ENCODE results near the gene ST6GALNAC3.

ST6GALNAC3 gene

DNA sequence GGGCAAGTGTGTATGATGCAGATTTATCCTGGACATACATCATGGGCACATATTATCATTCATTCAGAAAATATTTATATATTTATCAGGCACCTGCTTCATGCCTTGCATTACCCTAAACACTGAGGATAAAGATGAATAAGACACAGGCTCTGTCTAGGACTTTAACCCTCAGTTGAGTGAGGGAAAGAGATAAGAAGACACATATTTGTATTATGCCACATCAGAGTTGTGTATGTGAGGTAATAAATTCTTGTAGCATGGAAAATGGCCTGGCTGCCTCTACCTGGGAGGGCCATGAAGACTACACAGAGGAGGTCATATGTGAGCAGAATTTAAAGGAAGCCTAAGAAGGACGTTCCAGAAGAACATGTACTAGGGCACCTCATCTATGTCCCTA lies 516.9 kb downstream of the ST6GALNAC3 start:
- Histone ChIP-seq H3K27ac (ENCODE audit: low read depth, low read length) (no peak overlapping the region), H3K27me3 (ENCODE audit: control insufficient read depth, low read length) (no peaks in the 10 kb centered on the region), H3K4me2 (ENCODE audit: low read length) (no peak overlapping the region), H4K20me1 (ENCODE audit: control insufficient read depth, insufficient read depth, low read depth, low read length) (no peaks in the 10 kb centered on the region), H3K4me1 (ENCODE audit: control insufficient read depth, low read length) (no peaks in the 10 kb centered on the region), H3K9me2 (replicated peaks; ENCODE audit: control insufficient read depth, low read length) (no peaks in the 10 kb centered on the region), H3K9me3 (ENCODE audit: control insufficient read depth, insufficient read depth, low read length) (no peaks in the 10 kb centered on the region), H3F3A (ENCODE audit: control insufficient read depth, insufficient read depth) (no peaks in the 10 kb centered on the region), H3K79me2 (ENCODE audit: control insufficient read depth, low read length) (no peaks in the 10 kb centered on the region), H3K36me3 (ENCODE audit: control insufficient read depth, low read length) (no peaks in the 10 kb centered on the region), H3K4me3 (ENCODE audit: low read length) (no peak overlapping the region)
- TF ChIP-seq EZH2phosphoT487 (IDR thresholded peaks at IDR 0.05; ENCODE audit: borderline replicate concordance, low read length) = no peak
- TF ChIP-seq CTCF (IDR thresholded peaks at IDR 0.05; ENCODE audit: low read depth, low read length, poor library complexity, severe bottlenecking) = no peak

DNA sequence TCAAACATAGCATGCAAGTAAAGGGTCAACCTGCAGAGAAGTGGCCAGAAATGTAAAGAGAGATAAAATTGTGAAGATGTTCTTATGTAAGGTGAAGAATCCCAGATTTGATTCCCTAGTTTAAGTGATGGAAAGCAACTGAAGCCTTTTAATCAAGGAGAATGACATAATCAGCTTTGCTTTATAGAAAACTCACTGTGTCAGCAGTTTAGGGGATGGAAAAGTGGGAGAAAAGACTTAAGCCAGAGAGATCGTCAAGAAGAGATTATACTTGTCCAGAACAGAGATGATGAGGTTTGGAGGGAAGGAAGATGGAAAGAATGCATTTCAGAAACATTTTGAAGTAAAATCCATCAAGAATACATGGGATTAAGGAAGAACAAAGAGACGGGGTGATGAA lies 517.4 kb downstream of the ST6GALNAC3 start:
- no peak overlapping the region for H3K4me2 ChIP-seq (ENCODE audit: low read length)
- no peaks in the 10 kb centered on the region for H3K9me3 ChIP-seq (ENCODE audit: control insufficient read depth, insufficient read depth, low read length)
- no peaks in the 10 kb centered on the region for H4K20me1 ChIP-seq (ENCODE audit: control insufficient read depth, insufficient read depth, low read depth, low read length)
- no peaks in the 10 kb centered on the region for H3F3A ChIP-seq (ENCODE audit: control insufficient read depth, insufficient read depth)
- no peaks in the 10 kb centered on the region for H3K36me3 ChIP-seq (ENCODE audit: control insufficient read depth, low read length)
- TF ChIP-seq EZH2phosphoT487 (IDR thresholded peaks at IDR 0.05; ENCODE audit: borderline replicate concordance, low read length) (no peak), CTCF (IDR thresholded peaks at IDR 0.05; ENCODE audit: low read depth, low read length, poor library complexity, severe bottlenecking) (no peak)
- no peaks in the 10 kb centered on the region for H3K27me3 ChIP-seq (ENCODE audit: control insufficient read depth, low read length)
- H3K27ac ChIP-seq (ENCODE audit: low read depth, low read length) = no peak overlapping the region
- H3K4me1 ChIP-seq (ENCODE audit: control insufficient read depth, low read length) = no peaks in the 10 kb centered on the region
- H3K79me2 ChIP-seq (ENCODE audit: control insufficient read depth, low read length) = no peaks in the 10 kb centered on the region
- no peaks in the 10 kb centered on the region for H3K9me2 ChIP-seq (replicated peaks; ENCODE audit: control insufficient read depth, low read length)
- no peak overlapping the region for H3K4me3 ChIP-seq (ENCODE audit: low read length)

DNA sequence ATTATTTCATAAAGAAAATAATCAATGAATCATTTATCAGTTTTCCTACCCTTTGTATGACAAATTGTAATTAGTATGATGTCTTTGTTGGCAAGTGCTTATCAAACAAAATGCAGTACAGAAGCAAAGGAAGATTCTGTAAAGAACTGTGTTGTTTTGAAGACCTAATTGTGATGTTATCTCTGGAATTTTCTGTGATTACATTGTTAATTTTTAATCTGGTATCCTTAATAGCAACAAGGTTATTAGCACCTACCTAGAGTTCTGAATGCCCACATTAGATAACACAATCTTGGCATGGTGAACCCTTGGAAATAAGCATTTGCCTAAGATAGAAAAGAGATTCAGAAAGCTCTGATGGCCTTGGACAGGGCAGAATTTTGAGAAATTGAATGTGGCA lies 518.6 kb downstream of the ST6GALNAC3 start:
- no peak overlapping the region for H3K4me2 ChIP-seq (ENCODE audit: low read length)
- H3K4me3 ChIP-seq (ENCODE audit: low read length) = no peak overlapping the region
- H3K27me3 ChIP-seq (ENCODE audit: control insufficient read depth, low read length) = no peaks in the 10 kb centered on the region
- H3K27ac ChIP-seq (ENCODE audit: low read depth, low read length) = no peak overlapping the region
- no peaks in the 10 kb centered on the region for H3F3A ChIP-seq (ENCODE audit: control insufficient read depth, insufficient read depth)
- TF ChIP-seq CTCF (IDR thresholded peaks at IDR 0.05; ENCODE audit: low read depth, low read length, poor library complexity, severe bottlenecking) (no peak), EZH2phosphoT487 (IDR thresholded peaks at IDR 0.05; ENCODE audit: borderline replicate concordance, low read length) (no peak)
- H3K9me2 ChIP-seq (replicated peaks; ENCODE audit: control insufficient read depth, low read length) = no peaks in the 10 kb centered on the region
- H3K4me1 ChIP-seq (ENCODE audit: control insufficient read depth, low read length) = no peaks in the 10 kb centered on the region
- no peaks in the 10 kb centered on the region for H3K79me2 ChIP-seq (ENCODE audit: control insufficient read depth, low read length)
- H3K36me3 ChIP-seq (ENCODE audit: control insufficient read depth, low read length) = no peaks in the 10 kb centered on the region
- H3K9me3 ChIP-seq (ENCODE audit: control insufficient read depth, insufficient read depth, low read length) = no peaks in the 10 kb centered on the region
- H4K20me1 ChIP-seq (ENCODE audit: control insufficient read depth, insufficient read depth, low read depth, low read length) = no peaks in the 10 kb centered on the region

DNA sequence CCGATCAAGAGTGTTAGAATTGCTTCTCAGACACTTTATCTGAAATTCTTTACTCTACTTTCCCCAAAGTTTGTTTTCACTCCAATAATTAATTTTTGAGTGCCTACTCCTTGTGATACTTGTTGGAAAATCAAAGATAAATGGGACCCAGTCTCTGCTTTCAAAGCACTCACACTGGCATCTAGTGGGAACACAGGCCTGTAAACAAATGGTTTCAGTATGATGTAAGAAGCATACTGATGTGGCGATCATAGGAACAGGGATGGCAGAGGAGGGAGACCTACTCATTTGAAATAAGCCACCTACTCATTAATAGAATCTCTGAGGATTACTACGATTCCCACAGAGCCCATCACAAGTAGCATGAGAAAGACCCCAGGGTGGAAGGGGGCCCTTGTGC lies 519.1 kb downstream of the ST6GALNAC3 start:
- H3K4me2 ChIP-seq (ENCODE audit: low read length) = no peak overlapping the region

More for the DNA sequence above, 519.1 kb downstream of the ST6GALNAC3 start:
- Histone ChIP-seq H4K20me1 (ENCODE audit: control insufficient read depth, insufficient read depth, low read depth, low read length) (no peaks in the 10 kb centered on the region), H3K9me2 (replicated peaks; ENCODE audit: control insufficient read depth, low read length) (no peaks in the 10 kb centered on the region), H3F3A (ENCODE audit: control insufficient read depth, insufficient read depth) (no peaks in the 10 kb centered on the region), H3K27me3 (ENCODE audit: control insufficient read depth, low read length) (no peaks in the 10 kb centered on the region), H3K79me2 (ENCODE audit: control insufficient read depth, low read length) (no peaks in the 10 kb centered on the region), H3K27ac (ENCODE audit: low read depth, low read length) (no peak overlapping the region), H3K4me3 (ENCODE audit: low read length) (no peak overlapping the region), H3K4me1 (ENCODE audit: control insufficient read depth, low read length) (no peaks in the 10 kb centered on the region), H3K36me3 (ENCODE audit: control insufficient read depth, low read length) (no peaks in the 10 kb centered on the region), H3K9me3 (ENCODE audit: control insufficient read depth, insufficient read depth, low read length) (no peaks in the 10 kb centered on the region)
- TF ChIP-seq CTCF (IDR thresholded peaks at IDR 0.05; ENCODE audit: low read depth, low read length, poor library complexity, severe bottlenecking) (no peak), EZH2phosphoT487 (IDR thresholded peaks at IDR 0.05; ENCODE audit: borderline replicate concordance, low read length) (no peak)
